Mesenchymal stem cell (in vitro differentiated cells and primary cell): ENCODE results near the gene ARHGEF33.

Experiments used
- DNase-seq: peaks from one replicate; pipeline ENCODE4 v3.0.0-alpha.2; 2013
- H2AFZ ChIP-seq: one replicate; pipeline ENCODE4 v1.6.1; 2013; ENCODE audit warnings: low read depth, mild to moderate bottlenecking, control low read depth, inconsistent platforms, low read length, moderate library complexity
- H2AK5ac ChIP-seq: 2 replicates; pipeline ENCODE4 v1.6.1; 2013; ENCODE audit warnings: low read length, moderate library complexity, mild to moderate bottlenecking, inconsistent platforms; ENCODE audit not compliant: severe bottlenecking
- H2BK120ac ChIP-seq: one replicate; pipeline ENCODE4 v1.6.1; 2013; ENCODE audit warnings: low read depth, mild to moderate bottlenecking, inconsistent platforms, low read length, moderate library complexity
- H2BK12ac ChIP-seq, 2 experiments: one replicate each; pipeline ENCODE4 v1.6.1; 2013; ENCODE audit warnings: inconsistent platforms in 2 of 2, low read length in 2 of 2, mild to moderate bottlenecking in 2 of 2, moderate library complexity in 2 of 2, control low read depth in 1 of 2
- H2BK15ac ChIP-seq: one replicate; pipeline ENCODE4 v1.6.1; 2013; ENCODE audit warnings: mild to moderate bottlenecking, low read depth, inconsistent platforms; ENCODE audit not compliant: poor library complexity, severe bottlenecking
- H2BK5ac ChIP-seq: 2 replicates; pipeline ENCODE4 v1.6.1; 2013; ENCODE audit warnings: low read depth, mild to moderate bottlenecking, low read length, control low read depth, inconsistent platforms; ENCODE audit not compliant: poor library complexity, severe bottlenecking
- H3K14ac ChIP-seq, 2 experiments: one replicate each; pipeline ENCODE4 v1.6.1; 2013; ENCODE audit warnings: inconsistent platforms in 2 of 2, low read length in 2 of 2, control low read depth in 1 of 2, mild to moderate bottlenecking in 1 of 2, moderate library complexity in 1 of 2
- H3K18ac ChIP-seq, 2 experiments: one replicate each; pipeline ENCODE4 v1.6.1; 2013; ENCODE audit warnings: inconsistent platforms in 2 of 2, low read length in 2 of 2, control low read depth in 1 of 2, low read depth in 1 of 2, mild to moderate bottlenecking in 1 of 2
- H3K23ac ChIP-seq, 2 experiments: one replicate each; pipeline ENCODE4 v1.6.1; 2013; ENCODE audit warnings: inconsistent platforms in 2 of 2, low read length in 2 of 2, mild to moderate bottlenecking in 2 of 2, moderate library complexity in 2 of 2, control low read depth in 1 of 2
- H3K27ac ChIP-seq: 2 replicates; pipeline ENCODE4 v1.5.1; 2013; ENCODE audit warnings: mild to moderate bottlenecking, moderate library complexity, low read length, control low read depth, inconsistent platforms; ENCODE audit not compliant: poor library complexity, severe bottlenecking
- H3K27me3 ChIP-seq, 2 experiments: 2 replicates each; pipeline versions ENCODE4 v1.6.1 to v1.7.0; 2013; ENCODE audit warnings: low read length in 2 of 2, mild to moderate bottlenecking in 2 of 2, moderate library complexity in 2 of 2, control low read depth in 1 of 2, inconsistent platforms in 1 of 2; ENCODE audit not compliant: control insufficient read depth in 1 of 2, insufficient read depth in 1 of 2
- H3K36me3 ChIP-seq, 2 experiments: 2 replicates each; pipeline versions ENCODE4 v1.6.1 to v1.7.0; 2013; ENCODE audit warnings: low read length in 2 of 2, control low read depth in 1 of 2, inconsistent platforms in 1 of 2, low read depth in 1 of 2, mild to moderate bottlenecking in 1 of 2; ENCODE audit not compliant: insufficient read depth in 2 of 2, control insufficient read depth in 1 of 2
- H3K4ac ChIP-seq, 2 experiments: one replicate each; pipeline ENCODE4 v1.6.1; 2013; ENCODE audit warnings: inconsistent platforms in 2 of 2, low read length in 2 of 2, mild to moderate bottlenecking in 2 of 2, moderate library complexity in 2 of 2, control low read depth in 1 of 2, low read depth in 1 of 2
- H3K4me1 ChIP-seq: 2 replicates; pipeline ENCODE4 v1.6.1; 2013; ENCODE audit warnings: low read depth, low read length, control low read depth; ENCODE audit not compliant: control insufficient read depth, insufficient read depth
- H3K4me2 ChIP-seq: 2 replicates; pipeline ENCODE4 v1.6.1; 2013; ENCODE audit warnings: low read length, mild to moderate bottlenecking, inconsistent platforms; ENCODE audit not compliant: poor library complexity, severe bottlenecking
- H3K4me3 ChIP-seq, 2 experiments: 2 replicates each; pipeline versions ENCODE4 v1.5.1 to v1.7.0; 2013; ENCODE audit warnings: low read length in 2 of 2, mild to moderate bottlenecking in 2 of 2, control low read depth in 1 of 2, low read depth in 1 of 2; ENCODE audit not compliant: insufficient read depth in 1 of 2
- H3K79me1 ChIP-seq: replicated peaks from 2 replicates; pipeline ENCODE4 v1.6.1; 2013; ENCODE audit warnings: mild to moderate bottlenecking, control low read depth, low read length, inconsistent platforms; ENCODE audit not compliant: poor library complexity, severe bottlenecking
- H3K9ac ChIP-seq: 2 replicates; pipeline ENCODE4 v1.7.0; 2013; ENCODE audit warnings: mild to moderate bottlenecking, low read length, moderate library complexity
- H3K9me3 ChIP-seq: 2 replicates; pipeline ENCODE4 v1.7.0; 2013; ENCODE audit warnings: mild to moderate bottlenecking, low read length; ENCODE audit not compliant: control insufficient read depth
- H4K8ac ChIP-seq: one replicate; pipeline ENCODE4 v1.6.1; 2013; ENCODE audit warnings: inconsistent platforms, mild to moderate bottlenecking, low read length, moderate library complexity
- H4K91ac ChIP-seq: one replicate; pipeline ENCODE4 v1.6.1; 2013; ENCODE audit warnings: mild to moderate bottlenecking, low read length, inconsistent platforms
- WGBS: methylation state at CpG from one replicate; pipeline ENCODE4 v1.1.7; 2013; ENCODE audit warnings: mixed read lengths; 5-methylcytosine and 5-hydroxymethylcytosine counted together

Gene ARHGEF33

DNA sequence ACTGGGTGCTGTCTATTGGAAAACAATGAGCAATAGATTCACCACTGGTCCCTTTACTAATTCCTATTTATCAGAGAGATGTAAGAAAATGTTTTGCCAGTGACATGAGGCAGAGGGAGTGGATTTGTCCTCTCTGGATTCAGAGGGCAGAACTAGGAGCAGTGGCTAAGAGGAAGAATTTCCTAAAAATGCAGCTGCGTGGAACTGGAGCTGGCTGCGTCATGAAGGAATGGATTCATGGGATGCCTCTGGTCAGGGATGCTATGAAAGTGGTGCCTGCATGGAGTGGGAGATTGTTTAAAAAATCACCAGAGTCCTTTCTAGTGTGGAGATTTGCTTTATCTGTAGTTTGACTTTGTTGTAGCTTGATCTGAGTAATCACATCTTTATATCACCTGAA is 78.3 kb downstream of the ARHGEF33 start:
- no peak overlapping the region for H3K14ac ChIP-seq
- no peak overlapping the region for H2AFZ ChIP-seq
- H3K27me3 ChIP-seq = no peaks in the 10 kb centered on the region
- no peaks in the 10 kb centered on the region for H3K4me1 ChIP-seq
- WGBS = 92% methylated on average over 2 of the region's 2 CpGs
- H3K4me3 ChIP-seq = no peak overlapping the region
- no peak overlapping the region for H3K23ac ChIP-seq
- peaks cover 3 to 4% of the 10 kb centered on the region in 2 experiments for H3K36me3 ChIP-seq
- no peak overlapping the region for H4K8ac ChIP-seq
- no peak overlapping the region for H3K9ac ChIP-seq
- no peak overlapping the region for H3K4me2 ChIP-seq
- H3K4ac ChIP-seq = no peak overlapping the region
- H3K79me1 ChIP-seq = no peaks in the 10 kb centered on the region
- H2BK120ac ChIP-seq = no peak overlapping the region
- no peak for DNase-seq
- no peak overlapping the region for H4K91ac ChIP-seq
- H3K27ac ChIP-seq = no peak overlapping the region
- no peak overlapping the region for H2AK5ac ChIP-seq
- H3K9me3 ChIP-seq = no peaks in the 10 kb centered on the region
- no peak overlapping the region for H3K18ac ChIP-seq
- no peak overlapping the region for H2BK15ac ChIP-seq
- no peak overlapping the region for H2BK12ac ChIP-seq
- no peak overlapping the region for H2BK5ac ChIP-seq

DNA sequence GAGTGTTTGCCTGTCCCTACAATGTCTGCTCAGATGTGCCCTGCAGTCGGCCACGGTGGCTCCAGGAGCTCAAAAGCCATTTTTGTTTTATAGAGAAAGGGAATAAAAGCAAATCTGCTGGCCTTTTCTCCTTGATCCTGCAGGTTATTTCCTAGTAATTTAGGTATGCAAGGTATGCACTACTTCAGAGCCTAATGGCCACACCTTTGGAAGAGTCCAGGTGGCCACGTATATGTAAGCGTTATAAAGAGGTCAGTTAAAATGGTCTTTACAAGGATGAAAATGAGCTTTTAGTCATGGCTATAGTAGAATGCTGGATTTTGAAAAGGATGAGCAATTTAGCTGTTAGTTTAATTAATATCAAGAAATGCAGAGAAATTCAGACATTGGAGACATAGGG is 81.7 kb downstream of the ARHGEF33 start:
- Histone ChIP-seq H4K8ac (no peak overlapping the region), H3K27ac (no peak overlapping the region), H3K4me1 (no peaks in the 10 kb centered on the region), H2BK5ac (no peak overlapping the region), H3K9me3 (no peaks in the 10 kb centered on the region), H4K91ac (no peak overlapping the region), H3K9ac (no peak overlapping the region), H2BK120ac (no peak overlapping the region), H3K4ac (no peak overlapping the region), H2BK15ac (no peak overlapping the region), H3K23ac (no peak overlapping the region), H2AFZ (no peak overlapping the region), H3K4me3 (no peak overlapping the region), H3K18ac (no peak overlapping the region), H3K14ac (no peak overlapping the region), H3K27me3 (no peaks in the 10 kb centered on the region), H2BK12ac (no peak overlapping the region), H3K36me3 (peaks cover 3 to 4% of the 10 kb centered on the region in 2 experiments), H2AK5ac (no peak overlapping the region), H3K79me1 (no peaks in the 10 kb centered on the region), H3K4me2 (no peak overlapping the region)
- no peak for DNase-seq
- 93% methylated on average over 4 of the region's 4 CpGs for WGBS

DNA sequence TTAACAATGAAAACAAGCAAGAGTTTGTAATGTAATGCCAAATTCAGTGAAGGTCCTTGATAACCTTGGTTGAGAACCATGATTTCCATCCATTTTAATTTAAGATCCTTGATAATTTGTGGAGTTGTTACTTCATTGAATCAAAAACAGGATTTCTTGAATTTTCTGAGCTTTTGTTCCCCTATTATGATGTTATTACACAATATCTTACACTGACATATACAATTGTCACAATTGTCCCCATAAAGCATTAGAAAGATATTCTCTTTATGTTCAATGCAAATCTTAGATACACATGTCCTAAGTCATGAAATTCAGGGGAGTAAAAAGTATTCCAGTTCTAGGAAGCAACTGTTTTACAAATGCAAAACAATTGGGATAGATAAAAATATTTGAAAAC is 83.6 kb downstream of the ARHGEF33 start:
- Histone ChIP-seq H3K27me3 (no peaks in the 10 kb centered on the region), H3K23ac (no peak overlapping the region), H3K9ac (no peak overlapping the region), H3K36me3 (peaks cover 3 to 5% of the 10 kb centered on the region in 2 experiments), H2AK5ac (no peak overlapping the region), H2BK12ac (no peak overlapping the region), H2AFZ (no peak overlapping the region), H3K4me3 (no peak overlapping the region), H3K79me1 (no peaks in the 10 kb centered on the region), H4K8ac (no peak overlapping the region), H2BK15ac (no peak overlapping the region), H2BK120ac (no peak overlapping the region), H3K27ac (no peak overlapping the region), H2BK5ac (no peak overlapping the region), H3K14ac (no peak overlapping the region), H3K9me3 (no peaks in the 10 kb centered on the region), H3K4me2 (no peak overlapping the region), H3K18ac (no peak overlapping the region), H3K4ac (no peak overlapping the region), H4K91ac (no peak overlapping the region), H3K4me1 (no peaks in the 10 kb centered on the region)
- no peak for DNase-seq

DNA sequence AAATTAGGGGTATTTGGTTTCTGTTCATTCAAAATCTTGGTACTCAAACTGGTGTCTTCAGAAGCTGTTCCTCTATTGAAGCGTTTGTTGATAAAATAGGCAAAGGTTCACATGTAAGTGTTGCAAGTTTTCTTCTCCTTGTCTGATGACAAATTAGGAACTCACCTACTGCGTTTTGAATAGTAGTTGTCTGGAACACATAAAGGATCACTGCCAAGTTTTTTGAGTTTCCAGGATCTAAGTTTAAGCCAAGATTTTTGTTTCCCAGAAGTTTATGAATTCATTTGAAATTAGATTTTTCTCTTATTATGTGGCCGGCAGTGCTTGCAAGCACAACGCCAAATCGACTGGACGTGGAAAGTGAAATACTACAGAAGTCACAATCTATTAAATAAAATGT is 85.4 kb downstream of the ARHGEF33 start:
- DNase-seq = no peak
- H2AFZ ChIP-seq = no peak overlapping the region
- no peak overlapping the region for H3K18ac ChIP-seq
- H2BK120ac ChIP-seq = no peak overlapping the region
- no peaks in the 10 kb centered on the region for H3K79me1 ChIP-seq
- no peak overlapping the region for H3K14ac ChIP-seq
- no peak overlapping the region for H2BK12ac ChIP-seq
- H3K23ac ChIP-seq = no peak overlapping the region
- no peak overlapping the region for H3K4ac ChIP-seq
- H3K9me3 ChIP-seq = no peaks in the 10 kb centered on the region
- H3K9ac ChIP-seq = no peak overlapping the region
- H3K27ac ChIP-seq = no peak overlapping the region
- no peak overlapping the region for H3K4me2 ChIP-seq
- no peak overlapping the region for H2AK5ac ChIP-seq
- H4K91ac ChIP-seq = no peak overlapping the region
- no peak overlapping the region for H2BK5ac ChIP-seq
- H3K27me3 ChIP-seq = no peaks in the 10 kb centered on the region
- H3K4me1 ChIP-seq = no peaks in the 10 kb centered on the region
- H3K4me3 ChIP-seq = no peak overlapping the region
- no peak overlapping the region for H2BK15ac ChIP-seq
- H3K36me3 ChIP-seq = peaks cover 0 to 7% of the 10 kb centered on the region in 2 experiments
- WGBS = 97% methylated on average over 2 of the region's 6 CpGs
- no peak overlapping the region for H4K8ac ChIP-seq
